NCI-H1048 (cell line): Measurements from ENCODE around the gene ZNF366.

Source experiments
- DNase-seq: peaks from one replicate; lab custom pipeline; 2025; lab: John Stamatoyannopoulos, UW

ZNF366 gene, protein sequence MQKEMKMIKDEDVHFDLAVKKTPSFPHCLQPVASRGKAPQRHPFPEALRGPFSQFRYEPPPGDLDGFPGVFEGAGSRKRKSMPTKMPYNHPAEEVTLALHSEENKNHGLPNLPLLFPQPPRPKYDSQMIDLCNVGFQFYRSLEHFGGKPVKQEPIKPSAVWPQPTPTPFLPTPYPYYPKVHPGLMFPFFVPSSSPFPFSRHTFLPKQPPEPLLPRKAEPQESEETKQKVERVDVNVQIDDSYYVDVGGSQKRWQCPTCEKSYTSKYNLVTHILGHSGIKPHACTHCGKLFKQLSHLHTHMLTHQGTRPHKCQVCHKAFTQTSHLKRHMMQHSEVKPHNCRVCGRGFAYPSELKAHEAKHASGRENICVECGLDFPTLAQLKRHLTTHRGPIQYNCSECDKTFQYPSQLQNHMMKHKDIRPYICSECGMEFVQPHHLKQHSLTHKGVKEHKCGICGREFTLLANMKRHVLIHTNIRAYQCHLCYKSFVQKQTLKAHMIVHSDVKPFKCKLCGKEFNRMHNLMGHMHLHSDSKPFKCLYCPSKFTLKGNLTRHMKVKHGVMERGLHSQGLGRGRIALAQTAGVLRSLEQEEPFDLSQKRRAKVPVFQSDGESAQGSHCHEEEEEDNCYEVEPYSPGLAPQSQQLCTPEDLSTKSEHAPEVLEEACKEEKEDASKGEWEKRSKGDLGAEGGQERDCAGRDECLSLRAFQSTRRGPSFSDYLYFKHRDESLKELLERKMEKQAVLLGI

DNA sequence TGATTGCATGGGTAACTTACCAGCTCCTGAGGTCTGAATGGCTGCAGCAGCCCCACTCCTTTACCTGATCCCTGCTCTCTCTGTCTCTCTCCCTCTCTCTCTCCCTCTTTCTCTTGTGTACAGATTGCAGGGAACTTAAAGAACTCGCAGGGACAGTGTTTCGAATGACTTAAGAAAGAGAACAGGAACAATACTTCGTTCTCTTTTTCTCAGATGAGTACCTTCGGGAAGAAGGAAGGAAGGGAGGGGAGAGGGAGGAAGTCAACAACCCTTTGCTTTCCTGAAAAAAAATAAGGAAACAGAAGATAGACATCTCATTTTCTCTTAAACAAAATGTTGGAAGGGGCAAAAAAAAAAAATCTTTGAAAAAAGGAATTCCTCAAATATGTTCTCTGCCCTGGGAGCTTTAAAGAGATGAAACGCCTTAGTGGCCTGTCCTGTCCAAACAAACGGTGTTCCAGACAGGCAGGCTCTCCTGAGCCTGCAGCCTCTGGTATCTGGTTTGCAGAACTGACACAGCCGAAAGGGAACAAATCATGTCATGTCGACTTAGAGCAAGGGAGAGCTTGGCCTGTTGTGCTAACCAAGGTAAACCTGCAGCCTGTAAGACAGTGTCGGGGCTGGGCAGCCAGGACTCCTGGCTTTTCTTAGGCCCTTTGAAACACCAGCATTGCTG is at the start of gene ZNF366:
Gene ZNF366 (minus strand): TSS at position 180 of the 676 bp plus-strand sequence. CDS start 45,914 bp downstream, outside the sequence.
- DNase-seq: no peak

DNA sequence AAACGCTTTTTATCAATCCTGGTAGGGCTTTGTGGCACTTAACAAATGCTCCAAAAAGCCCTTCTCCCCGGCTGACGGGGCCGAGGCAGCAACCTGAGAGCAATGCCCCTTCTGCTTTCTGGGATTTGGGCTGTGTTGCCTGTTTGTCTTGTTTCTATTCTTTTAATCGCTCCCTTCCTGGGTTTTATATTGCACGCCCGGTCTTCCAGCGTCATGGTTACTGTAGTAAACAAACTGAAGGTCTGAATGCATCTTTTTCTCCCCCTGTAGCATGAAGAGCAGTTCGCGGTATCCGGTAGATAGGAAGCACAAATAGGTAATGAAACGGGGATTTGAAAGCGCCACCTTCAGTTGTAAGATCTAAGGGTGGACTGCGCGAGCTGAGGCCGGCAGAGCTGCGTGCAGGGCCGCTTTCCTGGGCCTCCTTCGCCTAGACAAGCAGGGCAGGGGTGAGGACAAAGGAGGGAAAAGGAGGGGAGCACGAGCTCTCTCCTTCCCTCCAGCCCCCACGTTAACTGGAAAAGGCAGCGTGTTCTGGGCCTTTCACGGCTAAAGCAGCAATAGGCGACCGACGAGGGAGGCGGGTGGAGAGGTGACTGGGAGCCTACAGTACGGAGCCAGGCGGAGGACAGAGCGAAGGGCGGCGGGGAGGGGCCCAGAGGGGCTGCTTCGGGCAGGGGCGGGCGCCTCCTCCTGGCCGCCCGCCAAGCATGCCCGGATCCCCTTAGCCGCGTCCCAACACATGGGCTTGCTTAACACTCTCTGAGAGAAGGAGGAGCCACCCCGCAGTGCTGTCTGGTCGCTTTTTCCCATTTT is 49.3 kb upstream of the ZNF366 start:
- DNase-seq: no peak

DNA sequence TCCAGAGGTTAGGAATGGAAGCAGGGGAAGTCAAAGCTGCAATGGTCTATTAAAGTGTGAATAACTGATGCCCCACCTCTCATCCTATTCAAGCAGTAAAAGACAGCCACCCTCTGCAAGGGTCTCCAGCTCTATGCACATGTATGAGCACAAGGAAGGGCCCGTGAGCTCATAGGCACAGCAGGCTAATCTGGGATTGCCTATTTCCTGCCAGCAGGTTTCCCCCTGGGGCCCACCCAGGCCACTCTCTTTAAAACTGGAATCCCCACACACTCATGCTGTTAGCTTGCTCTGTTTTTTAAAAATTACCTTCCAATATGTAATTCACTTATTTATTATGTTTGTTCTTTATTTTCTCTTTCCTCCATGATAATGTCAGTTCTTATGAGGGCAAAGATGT is 48.7 kb upstream of the ZNF366 start:
- no peak for DNase-seq

DNA sequence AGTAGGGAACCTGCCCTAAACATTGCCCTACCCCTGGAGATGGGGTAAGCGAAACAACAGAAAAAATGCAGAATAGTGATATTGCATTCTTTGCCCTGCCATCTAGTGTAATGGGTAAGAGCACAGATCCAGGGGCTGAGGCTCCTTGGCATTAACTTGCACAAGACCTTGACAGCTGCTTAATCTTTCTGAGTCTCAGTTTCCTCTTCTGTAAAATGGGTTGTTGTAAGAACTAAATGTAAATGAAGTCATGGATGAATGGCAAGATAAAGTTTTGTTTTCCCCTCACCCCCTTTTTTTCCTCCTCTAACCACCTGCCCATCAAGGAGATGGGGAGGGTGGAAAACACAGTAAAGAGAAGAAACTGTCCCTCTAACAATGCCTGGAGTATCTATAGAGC is 47.7 kb upstream of the ZNF366 start:
- no peak for DNase-seq

DNA sequence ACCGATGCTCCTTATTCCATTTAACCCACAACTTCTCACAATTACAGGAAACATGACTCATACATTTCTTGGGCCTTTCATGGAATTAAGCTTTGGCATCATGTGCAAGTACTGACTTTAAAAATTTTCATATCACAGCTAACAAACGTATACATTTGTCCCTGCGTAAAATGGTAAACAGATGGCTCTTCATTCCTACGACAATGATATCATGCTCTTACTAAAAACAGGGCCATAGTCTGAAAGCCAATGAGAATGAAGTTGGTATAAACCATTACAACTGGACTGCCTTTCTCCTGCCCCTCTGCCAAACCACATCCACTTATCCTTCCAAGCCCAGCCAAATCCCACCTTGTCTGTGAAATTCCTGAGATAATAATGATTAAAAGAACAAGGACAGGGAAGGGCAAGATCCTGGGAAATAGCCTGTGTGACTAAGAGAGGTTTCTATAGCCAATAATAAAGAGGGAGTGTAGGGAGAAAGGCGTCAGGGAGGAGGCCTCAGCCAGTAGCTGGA is 44.9 kb upstream of the ZNF366 start:
- no peak for DNase-seq

DNA sequence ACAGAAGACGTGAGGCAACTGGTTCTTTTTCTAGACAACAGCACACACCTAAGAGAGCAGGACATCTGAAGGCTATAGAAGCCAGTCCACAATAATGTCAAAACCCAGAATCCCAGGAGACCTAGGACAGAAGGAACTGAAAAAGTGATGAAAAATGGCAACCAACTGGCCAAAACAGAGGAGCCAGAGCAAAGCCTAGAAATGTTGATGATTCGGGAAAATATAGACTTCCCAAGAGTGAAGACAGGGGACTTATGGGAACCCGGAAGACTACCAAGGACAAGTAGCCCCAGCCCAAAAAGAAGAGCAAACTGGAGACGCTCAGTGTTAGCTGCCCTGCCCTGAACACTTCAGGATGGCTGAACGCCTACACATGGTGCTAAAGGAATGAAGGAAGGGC is 43.4 kb upstream of the ZNF366 start:
- DNase-seq: no peak

DNA sequence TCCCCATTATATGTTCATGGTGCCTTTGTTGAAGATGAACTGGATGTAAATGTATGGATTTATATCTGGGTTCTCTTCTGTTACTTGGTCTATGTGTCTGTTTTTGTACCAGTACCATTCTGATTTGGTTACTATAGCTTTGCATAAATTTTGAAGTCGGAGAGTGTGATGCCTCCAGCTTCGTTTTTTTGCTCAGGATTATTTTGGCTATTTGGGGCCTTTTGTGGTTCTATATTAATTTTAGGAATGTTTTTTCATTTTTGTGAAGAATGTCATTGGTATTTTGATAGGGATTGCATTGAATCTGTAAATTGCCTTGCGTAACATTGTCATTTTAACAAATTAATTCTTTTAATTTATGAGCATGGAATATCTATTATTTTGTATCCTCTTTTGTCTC is 36.6 kb upstream of the ZNF366 start:
- no peak for DNase-seq

DNA sequence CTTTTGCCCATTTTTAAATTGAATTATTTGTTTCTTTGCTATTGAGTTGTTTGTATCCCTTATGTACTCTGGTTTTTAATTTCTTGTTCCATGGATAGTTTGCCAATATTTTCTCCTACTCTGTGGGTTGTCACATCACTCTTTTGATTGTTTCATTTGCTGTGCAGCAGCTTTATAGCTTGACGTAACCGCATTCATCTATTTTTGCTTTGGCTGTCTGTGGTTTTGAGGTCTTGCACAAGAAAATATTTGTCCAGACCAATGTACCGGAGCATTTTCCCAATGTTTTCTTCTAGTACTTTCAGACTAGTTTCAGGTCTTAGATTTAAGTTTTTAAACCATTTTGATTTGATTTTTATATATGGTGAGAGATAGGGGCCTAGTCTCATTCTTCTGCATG is 36.2 kb upstream of the ZNF366 start:
- no peak for DNase-seq

DNA sequence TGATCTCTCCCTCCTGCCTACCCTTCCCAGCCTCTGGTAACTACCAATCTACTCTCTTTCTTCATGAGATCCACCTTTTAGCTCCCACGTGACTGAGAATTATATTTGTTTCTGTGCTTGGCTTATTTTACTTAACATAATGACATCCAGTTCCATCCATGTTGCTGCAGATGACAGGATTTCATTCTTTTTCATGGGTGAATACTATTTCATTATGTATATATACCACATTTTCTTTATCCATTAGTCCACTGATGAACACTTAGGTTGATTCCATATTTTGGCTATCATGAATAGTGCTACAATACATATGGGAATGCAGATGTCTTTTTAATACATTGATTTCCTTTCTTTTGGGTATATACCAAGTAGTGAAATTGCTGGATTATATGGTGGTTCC is 35.5 kb upstream of the ZNF366 start:
- DNase-seq: no peak

DNA sequence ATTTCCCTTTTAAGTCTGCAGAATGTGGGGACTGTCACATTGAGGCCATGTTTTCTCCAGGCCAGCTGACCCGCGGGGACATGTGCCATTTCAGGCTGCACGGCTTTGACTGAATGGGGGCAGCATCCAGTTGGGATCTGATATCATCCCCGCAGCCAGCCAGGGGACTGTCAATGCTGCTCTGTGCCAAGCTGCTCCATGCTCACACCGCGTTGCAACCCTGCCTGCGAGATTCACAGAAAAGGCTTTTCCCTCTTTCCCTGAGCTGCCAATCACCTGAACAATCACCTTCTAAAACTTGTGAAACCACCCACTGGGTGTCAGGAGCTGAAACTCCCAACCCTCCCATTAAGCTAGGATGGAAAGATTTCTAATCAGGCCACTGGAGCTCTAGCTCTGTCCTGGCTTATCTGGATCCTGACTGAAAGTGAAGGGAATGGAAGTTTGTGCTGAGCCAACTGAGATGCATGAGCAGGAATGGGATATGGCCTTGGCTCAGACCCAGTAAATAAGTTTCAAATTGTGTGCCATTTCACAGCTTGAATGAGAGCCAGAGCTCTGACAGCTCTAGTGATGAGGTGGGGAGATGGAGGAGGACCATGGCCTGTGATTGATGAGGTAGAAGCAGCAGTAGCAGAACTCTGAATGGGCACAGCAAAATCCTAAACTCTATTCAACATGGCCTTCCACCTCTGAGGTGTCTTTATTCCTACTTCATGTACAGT is 34.5 kb upstream of the ZNF366 start:
- DNase-seq: no peak

DNA sequence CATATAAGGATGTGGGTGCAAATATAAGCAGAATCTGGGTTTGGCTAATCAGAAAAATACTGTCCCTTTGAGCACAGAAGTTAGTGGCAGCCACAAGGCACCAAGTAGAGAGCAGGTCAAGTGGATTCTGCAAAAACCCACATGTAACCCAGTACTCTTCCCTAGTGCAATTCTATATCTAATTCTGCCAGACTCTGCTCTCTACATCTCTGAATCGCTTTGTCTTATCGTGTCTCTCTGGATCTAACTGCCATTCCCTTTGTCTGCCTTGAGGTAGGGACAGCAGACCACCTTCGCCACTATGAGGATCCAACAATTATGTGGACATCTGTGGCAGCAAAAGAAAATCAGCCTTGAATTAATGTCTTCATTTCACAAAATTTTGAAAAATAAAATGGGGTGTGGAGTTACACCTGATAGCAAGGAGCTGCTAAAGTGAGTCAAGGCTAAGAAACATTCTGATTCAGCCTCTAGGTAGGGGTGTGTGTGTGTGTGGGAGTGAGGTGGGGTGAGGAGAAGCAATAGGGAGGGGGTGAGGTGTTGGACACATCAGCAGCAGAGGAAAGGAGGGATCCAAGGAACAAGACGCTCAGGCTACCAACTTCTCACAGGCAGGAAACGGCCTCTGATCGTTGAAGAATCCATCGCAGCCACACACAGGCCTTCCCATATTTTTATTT is 33.7 kb upstream of the ZNF366 start:
- DNase-seq: no peak

DNA sequence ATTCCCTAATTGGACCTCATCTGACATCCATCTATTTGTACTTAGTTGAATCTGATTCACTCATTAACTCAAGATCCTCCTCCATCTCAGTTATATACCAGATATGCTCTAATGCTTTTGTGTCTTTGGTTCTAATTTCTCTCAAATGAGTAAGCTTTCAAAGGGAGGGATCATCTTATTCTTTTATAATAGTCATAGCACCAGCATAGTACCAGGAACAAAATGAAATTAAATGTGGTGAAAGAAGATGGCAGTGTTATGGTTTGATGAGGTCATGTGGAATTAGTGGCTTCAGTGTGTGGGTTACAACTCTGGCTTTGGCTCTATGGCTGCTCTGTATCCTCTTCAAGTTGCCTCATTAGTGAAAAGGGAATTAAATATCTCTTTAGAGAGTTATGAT is 32.5 kb upstream of the ZNF366 start:
- DNase-seq: no peak

DNA sequence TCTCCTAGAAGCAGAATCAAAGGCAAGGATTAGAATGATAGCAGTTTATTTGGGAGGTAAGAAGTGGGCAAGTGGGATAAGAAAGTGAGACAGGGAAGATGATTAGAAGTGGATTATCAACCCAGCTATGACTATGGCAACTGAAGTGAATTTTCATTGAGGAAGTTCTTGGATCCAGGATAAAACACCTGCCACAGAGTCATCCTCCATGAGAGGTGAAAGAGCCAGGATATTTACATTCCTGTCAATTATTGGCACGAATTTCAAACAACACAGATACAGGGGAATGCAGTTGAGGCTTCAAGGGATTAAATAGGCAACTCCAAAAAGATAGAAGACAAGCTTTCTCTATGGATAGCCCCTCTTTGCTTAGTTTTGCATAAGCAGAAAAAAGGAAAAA is 31.8 kb upstream of the ZNF366 start:
- DNase-seq: no peak

DNA sequence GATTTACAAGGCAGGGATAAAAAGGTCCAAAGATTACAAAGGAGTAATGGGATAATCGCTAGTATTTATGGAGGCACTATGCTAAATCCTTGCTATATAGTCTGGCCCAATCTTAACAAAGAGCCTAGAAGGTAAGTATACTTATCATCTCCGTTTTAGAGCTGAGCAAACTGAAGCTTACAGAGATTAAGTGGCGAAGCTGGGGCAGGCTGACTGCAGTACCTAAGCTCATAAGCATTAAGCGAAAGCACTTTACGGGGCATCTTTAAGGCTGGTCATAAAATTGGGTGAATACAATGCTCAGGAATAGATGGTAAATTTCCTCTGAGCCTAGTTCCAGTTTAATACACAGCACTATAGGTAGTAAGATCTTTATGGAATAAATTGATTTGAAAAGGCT is 30.0 kb upstream of the ZNF366 start:
- no peak for DNase-seq

DNA sequence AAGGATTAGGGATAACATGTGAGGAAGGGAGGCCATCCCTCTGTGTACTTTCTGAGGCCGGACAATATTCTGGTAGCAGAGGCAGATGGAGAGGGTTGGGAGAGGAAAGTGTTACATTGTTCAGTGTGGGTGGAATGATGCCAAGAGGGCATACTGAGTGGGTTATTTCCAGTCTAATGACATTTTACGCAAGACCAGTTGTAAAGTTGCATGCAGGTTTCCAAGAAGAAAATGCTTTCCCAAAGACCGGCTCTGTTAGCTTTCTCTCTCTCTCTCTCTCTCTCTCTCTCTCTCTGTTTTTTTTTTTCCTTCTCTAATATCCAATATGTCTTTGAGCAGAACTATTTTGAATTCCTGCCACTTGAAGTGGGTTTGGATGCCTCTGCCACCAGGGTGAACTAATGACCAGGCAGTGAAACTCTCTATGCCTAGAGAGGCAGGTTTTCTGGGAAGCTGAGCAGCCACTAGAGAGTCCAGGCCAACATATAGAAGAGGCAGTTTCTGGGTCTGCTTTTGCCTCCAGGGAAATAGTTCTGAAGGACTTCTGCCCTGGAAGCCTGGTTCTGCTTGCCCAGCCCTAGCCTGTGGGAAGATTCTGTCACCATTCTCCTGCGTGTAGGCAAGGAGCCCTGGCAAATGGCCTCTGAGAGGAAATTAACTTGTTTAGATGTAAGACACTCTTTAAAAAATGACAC is 24.4 kb upstream of the ZNF366 start:
- no peak for DNase-seq

DNA sequence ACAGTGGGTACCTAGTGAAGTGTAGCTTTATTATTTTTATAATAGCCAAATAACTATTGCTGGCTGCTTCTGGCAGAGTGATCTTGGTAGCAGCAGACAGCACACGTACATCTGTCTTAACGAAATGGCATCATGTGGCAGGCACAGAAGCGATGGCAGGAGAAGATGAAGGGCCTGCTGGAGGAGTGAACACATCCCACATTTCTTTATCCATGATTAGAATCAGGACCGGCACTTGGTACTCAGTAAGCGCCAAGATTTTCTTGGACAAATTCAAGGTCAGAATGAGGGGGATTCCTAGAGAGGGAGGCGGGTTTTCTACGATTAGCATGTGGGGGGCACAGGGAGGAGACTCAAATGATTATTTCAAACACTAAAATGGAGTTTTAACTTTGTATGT is 23.0 kb upstream of the ZNF366 start:
- no peak for DNase-seq

DNA sequence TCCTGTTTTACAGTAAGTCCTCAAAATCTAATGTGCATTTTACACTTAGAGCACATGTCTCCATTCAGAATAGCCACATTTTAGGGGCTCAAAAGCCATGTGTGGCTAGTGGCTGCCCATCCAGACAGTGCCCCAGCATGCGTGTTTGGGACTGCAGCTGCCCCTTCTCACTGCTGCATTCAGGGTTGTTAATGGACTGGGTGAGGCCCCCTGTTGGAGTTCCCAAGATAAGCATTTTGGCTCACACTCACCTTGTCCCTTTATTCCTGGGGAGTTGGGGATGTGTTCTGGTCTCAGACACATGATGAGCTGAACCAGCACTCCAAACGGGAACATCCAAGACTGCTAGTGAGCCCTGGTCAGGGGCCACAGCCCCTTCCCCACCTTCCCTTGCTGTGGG is 22.2 kb upstream of the ZNF366 start:
- DNase-seq: no peak

DNA sequence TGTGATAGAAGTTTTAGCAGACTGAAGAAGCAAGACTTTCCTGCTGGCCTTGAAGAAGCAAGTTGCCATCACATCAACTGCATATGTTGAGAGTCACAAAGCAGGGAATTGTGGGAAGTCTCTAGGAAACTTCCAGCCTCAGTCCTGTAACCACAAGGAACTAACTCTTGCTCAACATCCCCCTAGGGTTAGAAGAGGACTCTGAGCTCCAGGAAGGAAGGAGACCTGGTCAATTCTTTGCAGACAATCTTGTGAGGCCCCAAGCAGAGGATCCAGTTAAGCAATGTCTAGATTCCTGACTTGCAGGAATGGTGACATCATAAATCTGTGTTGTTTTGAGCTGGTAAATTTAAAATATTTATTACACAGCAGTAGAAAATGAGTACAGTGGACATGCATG is 18.6 kb upstream of the ZNF366 start:
- no peak for DNase-seq

DNA sequence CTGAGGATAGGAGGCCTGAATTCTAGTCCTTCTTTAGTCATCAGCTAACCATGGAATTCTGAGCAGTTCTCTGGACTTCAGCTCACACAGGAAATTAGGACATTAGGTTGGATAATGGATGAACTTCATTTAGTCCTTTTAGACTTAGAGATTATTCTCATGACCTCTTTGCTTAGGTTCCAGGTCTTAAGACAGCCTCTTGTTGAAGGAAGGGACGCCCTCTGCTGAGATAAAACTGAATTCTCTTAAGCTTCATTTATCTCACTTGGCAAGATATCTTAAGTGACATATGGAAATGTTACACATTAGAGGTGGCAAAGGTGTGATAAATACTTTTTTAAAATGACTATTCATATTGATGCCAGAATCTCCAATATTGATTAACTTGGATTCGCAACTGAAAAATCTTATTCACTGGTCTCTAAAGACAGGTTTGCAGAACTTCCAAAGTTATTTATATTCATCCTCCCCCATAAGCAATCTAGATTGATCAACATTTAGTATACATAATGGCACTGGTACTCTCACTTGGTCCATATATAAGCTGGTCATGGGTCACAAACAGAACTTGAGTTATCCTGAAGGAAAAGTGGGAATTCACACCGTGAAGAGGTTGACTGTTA is 16.9 kb upstream of the ZNF366 start:
- DNase-seq: no peak

DNA sequence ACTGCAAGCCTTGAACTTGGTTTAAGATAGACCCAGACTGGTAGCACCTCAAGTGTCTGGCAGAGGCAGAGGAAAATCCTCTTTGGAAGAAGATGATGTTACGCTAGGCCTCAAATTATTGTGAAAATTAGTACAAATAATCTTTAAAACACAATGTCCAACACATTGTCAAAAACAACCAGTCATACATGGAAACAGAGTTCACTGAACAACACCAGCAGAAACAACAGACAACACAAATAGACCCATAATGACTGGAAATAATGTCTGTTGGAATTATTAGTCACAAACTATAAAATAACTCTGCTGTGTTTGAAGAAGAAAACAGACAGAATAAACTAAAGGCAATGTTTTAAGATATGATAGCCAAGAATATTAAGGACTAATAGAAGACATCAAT is 15.4 kb upstream of the ZNF366 start:
- no peak for DNase-seq
